Pancreas (tissue), 10 donors: ENCODE results near the gene KIR3DL2. TPM values are rescaled to one million over a fixed set of nuclear protein-coding genes. Genes with fewer than 3 reads are reported as not detected.
"Not testable (repeated sequence)": the region's sequence is repeated elsewhere in the genome, so short reads cannot be mapped to it uniquely, and the experiment has no call there.

Experiments
- ATAC-seq, 4 donors: fragments of 200-7000 bp; cut with Tn5 transposase; one replicate each; pipeline versions ENCODE4 v1.8.0 to v1.9.1; 2020; ENCODE audit warnings: mild to moderate bottlenecking in 4 of 4, moderate library complexity in 4 of 4
- DNase-seq, 6 donors: peaks; one replicate each; pipeline ENCODE4 v3.0.0-alpha.2; 2020
- FAIRE-seq: peaks from 2 replicates; lab custom pipeline; 2012; peaks lifted over from hg19 to GRCh38; lab: Jason Lieb, UNC
- H3K27ac ChIP-seq, 4 donors: fragments of 200-600 bp; sonication (generic); 1 replicate in 3 of 4; 2 replicates in 1 of 4; pipeline versions ENCODE4 v1.5.0 to v1.8.0; 2020
- H3K27me3 ChIP-seq, 4 donors: fragments of 200-600 bp; one replicate each; pipeline ENCODE4 v1.8.0; 2021
- H3K36me3 ChIP-seq, 3 donors: fragments of 200-600 bp; sonication (generic) in 1 of 3; one replicate each; pipeline versions ENCODE4 v1.5.0 to v1.8.0; 2020 to 2021
- H3K4me1 ChIP-seq, 3 donors: fragments of 200-600 bp; one replicate each; pipeline ENCODE4 v1.8.0; 2021
- H3K4me3 ChIP-seq, 4 donors: fragments of 200-600 bp; sonication (generic) in 2 of 4; one replicate each; pipeline versions ENCODE4 v1.5.0 to v1.8.0; 2020 to 2021
- H3K9me3 ChIP-seq, 4 donors: fragments of 200-600 bp; one replicate each; pipeline ENCODE4 v1.8.0; 2021
- WGBS, 2 donors: extraction: QIAGEN DNeasy Blood & Tissue Kit; methylation state at CpG; one replicate each; pipeline ENCODE4 v1.1.7; 2013; 5-methylcytosine and 5-hydroxymethylcytosine counted together
- intact Hi-C, 3 donors: fragments of 100-400 bp; cut with DNase I; formaldehyde crosslinking; loops; one replicate each; pipeline versions ENCODE4 v1.11.1 to v1.14.2; 2022
- polyA plus RNA-seq, 2 donors: library from polyadenylated mRNA; stranded (reverse); fragments of 200-250 nt; gene quantifications; one replicate each; pipeline ENCODE4 v1.2.3, GENCODE V29; 2013
- total RNA-seq, 6 donors: library from RNA; stranded (reverse); fragmentation: NEBNext Ultra II Directional in 4 of 6; extraction: Animal tissue kit (Norgen Biotek cat#: 25700) in 4 of 6; gene quantifications; one replicate each; pipeline versions ENCODE4 v1.2.1 to v1.2.4, GENCODE V29; 2021 to 2023
- TF ChIP-seq, protein P1 (sequence below), 4 donors: fragments of 200-600 bp; sonication (generic) in 3 of 4; IDR thresholded peaks; one replicate each; pipeline versions ENCODE4 v1.5.0 to v1.8.0; 2021; ENCODE audit warnings: antibody characterized with exemption in 4 of 4
- donor health status: healthy with polysubstance abuse.
- donor health status: DM: no; HTN: no; CAD: no; lungs with moderate emphysema.
- donor health status: DM: no; HTN: no; CAD: no.
- donor health status: control.
- donor health status: control.
- donor health status: Bipolar disorder and iron deficiency.
- donor health status: DM: yes; HTN: yes; CAD: no.
- donor health status: DM: no; HTN: no; CAD: no.
- donor health status: DM: no; HTN: no; CAD: no.
- donor health status: DM: yes; HTN: yes; CAD: no.

KIR3DL2 gene
- not detected for total RNA-seq
- polyA plus RNA-seq, result not detected

DNA sequence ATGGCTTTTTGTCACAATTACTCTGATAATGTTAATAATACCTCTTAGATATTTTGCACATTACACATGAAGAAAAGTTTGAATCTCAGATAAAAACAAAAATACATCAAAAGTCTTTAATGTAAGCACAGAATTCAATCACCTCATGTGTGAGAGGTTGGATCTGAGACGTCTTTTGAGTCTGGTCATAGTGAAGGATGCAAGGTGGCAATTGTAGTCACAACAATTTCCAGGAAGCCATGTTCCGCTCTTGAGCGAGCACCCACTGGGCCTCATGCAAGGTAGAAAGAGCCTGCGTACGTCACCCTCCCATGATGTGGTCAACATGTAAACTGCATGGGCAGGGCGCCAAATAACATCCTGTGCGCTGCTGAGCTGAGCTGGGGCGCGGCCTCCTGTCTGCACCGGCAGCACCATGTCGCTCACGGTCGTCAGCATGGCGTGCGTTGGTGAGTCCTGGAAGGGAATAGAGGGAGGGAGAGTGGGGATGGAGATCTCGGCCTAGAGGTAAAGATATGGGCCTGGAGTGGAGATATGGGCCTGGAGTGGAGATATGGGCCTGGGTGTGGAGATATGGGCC, at the start of gene KIR3DL2:
KIR3DL2 (plus strand) TSS at position 383 of the 580 bp plus-strand sequence; CDS start at position 416, 33 bp downstream.
- H3K27ac ChIP-seq, H3K36me3 ChIP-seq, H3K9me3 ChIP-seq, ATAC-seq, DNase-seq, H3K4me1 ChIP-seq, intact Hi-C loops, H3K4me3 ChIP-seq, H3K27me3 ChIP-seq, FAIRE-seq: not testable (repeated sequence)
- WGBS, 2 donors, result 77 to 81% methylated on average over 16 of the region's 16 CpGs

DNA sequence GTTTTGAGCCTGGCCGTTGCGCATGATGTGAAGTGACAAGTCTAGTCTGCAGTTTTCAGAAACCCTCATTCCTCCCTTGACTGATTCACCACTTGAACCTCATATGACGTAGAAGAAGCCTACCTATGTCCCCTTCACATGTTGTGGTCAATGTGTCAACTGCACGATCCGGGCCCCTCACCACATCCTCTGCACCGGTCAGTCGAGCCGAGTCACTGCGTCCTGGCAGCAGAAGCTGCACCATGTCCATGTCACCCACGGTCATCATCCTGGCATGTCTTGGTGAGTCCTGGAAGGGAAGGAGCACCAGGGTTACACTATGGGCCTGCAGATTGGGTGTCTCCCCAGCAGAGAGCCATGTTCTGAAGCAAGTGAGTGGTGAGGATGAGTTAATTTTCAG, 46.8 kb upstream of the KIR3DL2 start, which contains the start of gene KIR2DL4:
KIR2DL4 (plus strand) TSS at position 201 of the 400 bp plus-strand sequence; CDS start at position 243, 42 bp downstream.
- Histone ChIP-seq H3K36me3 (no peaks in the 10 kb centered on the region), H3K27ac (no peak within 1 kb of the TSS), H3K4me3 (no peak within 1 kb of the TSS), H3K4me1 (no peaks in the 10 kb centered on the region), H3K27me3 (no peaks in the 10 kb centered on the region), H3K9me3 (no peaks in the 10 kb centered on the region)
- intact Hi-C loops, result no loop called here
- ATAC-seq (no peak), FAIRE-seq (no peak), DNase-seq (no peak)
- TF ChIP-seq, protein P1, sequence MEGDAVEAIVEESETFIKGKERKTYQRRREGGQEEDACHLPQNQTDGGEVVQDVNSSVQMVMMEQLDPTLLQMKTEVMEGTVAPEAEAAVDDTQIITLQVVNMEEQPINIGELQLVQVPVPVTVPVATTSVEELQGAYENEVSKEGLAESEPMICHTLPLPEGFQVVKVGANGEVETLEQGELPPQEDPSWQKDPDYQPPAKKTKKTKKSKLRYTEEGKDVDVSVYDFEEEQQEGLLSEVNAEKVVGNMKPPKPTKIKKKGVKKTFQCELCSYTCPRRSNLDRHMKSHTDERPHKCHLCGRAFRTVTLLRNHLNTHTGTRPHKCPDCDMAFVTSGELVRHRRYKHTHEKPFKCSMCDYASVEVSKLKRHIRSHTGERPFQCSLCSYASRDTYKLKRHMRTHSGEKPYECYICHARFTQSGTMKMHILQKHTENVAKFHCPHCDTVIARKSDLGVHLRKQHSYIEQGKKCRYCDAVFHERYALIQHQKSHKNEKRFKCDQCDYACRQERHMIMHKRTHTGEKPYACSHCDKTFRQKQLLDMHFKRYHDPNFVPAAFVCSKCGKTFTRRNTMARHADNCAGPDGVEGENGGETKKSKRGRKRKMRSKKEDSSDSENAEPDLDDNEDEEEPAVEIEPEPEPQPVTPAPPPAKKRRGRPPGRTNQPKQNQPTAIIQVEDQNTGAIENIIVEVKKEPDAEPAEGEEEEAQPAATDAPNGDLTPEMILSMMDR (IDR thresholded peaks at IDR 0.05), result no peak
- 60 to 70% methylated on average over 10 of the region's 10 CpGs for WGBS, 2 donors

DNA sequence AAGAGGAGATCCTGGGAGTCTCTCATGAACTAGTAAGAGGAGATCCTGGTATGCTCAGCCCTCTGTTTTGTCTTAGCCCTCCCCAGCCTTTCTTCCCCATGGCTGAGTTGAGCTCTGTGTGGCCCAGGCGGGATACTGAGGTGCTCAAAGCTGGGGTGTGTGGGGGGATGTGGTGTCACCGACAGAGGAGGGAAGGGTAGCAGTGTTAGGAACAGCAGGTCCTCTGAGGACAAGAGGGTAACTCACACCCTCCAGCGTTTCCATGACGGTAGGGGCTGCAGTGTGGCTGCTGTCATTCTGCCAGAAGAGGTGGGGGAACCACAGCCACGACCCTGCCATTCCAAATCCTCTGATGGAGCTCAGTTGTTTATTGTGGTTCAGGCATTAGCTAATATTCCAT, 46.1 kb upstream of the KIR3DL2 start:
- DNase-seq (no peak), FAIRE-seq (no peak), ATAC-seq (no peak)
- Histone ChIP-seq H3K27ac (no peak overlapping the region), H3K4me3 (no peak overlapping the region), H3K4me1 (no peaks in the 10 kb centered on the region), H3K9me3 (no peaks in the 10 kb centered on the region), H3K27me3 (no peaks in the 10 kb centered on the region), H3K36me3 (no peaks in the 10 kb centered on the region)
- TF ChIP-seq, protein P1 (IDR thresholded peaks at IDR 0.05), result no peak
- intact Hi-C loops, result no loop called here
- 38 to 52% methylated on average over 5 of the region's 5 CpGs for WGBS, 2 donors

DNA sequence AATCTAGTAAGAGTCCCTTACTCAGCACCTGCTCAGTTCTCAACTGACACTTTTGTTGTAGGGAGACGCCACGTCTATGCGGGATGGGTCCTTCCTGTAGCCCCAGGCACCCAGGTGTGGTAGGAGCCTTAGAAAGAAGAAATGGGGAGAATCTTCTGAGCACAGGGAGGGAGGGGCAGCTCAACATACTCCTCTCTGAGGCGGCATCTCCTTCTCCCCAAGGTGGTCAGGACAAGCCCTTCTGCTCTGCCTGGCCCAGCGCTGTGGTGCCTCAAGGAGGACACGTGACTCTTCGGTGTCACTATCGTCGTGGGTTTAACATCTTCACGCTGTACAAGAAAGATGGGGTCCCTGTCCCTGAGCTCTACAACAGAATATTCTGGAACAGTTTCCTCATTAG, 45.7 kb upstream of the KIR3DL2 start:
- Histone ChIP-seq H3K4me1 (no peaks in the 10 kb centered on the region), H3K27ac (no peak overlapping the region), H3K4me3 (no peak overlapping the region), H3K9me3 (no peaks in the 10 kb centered on the region), H3K27me3 (no peaks in the 10 kb centered on the region), H3K36me3 (no peaks in the 10 kb centered on the region)
- TF ChIP-seq, protein P1 (IDR thresholded peaks at IDR 0.05), result no peak
- no peak for DNase-seq
- ATAC-seq, result no peak
- no peak for FAIRE-seq
- 67 to 80% methylated on average over 10 of the region's 10 CpGs for WGBS, 2 donors
- intact Hi-C loops, result no loop called here

DNA sequence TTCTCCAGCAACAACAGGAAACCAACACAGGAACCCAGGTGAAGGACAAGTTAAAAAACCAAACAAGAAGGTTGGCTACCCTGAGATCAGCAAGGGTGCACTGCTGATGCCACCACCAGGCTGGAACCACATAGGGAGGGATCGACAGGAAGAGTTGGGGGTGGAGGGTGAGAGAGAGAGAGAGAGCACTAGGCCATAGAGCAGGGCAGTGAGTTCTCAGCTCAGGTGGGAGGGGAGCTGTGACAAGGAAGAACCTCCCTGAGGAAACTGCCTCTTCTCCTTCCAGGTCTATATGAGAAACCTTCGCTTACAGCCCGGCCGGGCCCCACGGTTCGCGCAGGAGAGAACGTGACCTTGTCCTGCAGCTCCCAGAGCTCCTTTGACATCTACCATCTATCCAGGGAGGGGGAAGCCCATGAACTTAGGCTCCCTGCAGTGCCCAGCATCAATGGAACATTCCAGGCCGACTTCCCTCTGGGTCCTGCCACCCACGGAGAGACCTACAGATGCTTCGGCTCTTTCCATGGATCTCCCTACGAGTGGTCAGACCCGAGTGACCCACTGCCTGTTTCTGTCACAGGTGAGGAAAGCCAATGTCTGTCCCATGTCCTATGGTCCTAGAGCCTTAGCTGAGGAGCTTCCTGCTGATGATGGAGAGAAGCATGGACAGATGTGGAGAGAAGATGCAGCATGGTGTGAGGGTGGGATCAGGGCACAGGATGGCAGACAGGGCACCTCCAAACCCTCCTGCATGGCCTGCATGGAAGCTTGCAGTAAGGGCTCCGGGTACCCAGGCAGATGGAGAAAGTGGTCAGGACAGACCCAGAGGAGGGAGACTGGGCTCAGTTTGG, 44.4 kb upstream of the KIR3DL2 start:
- no peaks in the 10 kb centered on the region for H3K36me3 ChIP-seq
- ATAC-seq (no peak), FAIRE-seq (no peak), DNase-seq (no peak)
- no peaks in the 10 kb centered on the region for H3K4me1 ChIP-seq
- WGBS, 2 donors, result 60 to 75% methylated on average over 14 of the region's 14 CpGs
- H3K27me3 ChIP-seq, result no peaks in the 10 kb centered on the region
- no peak overlapping the region for H3K27ac ChIP-seq
- no peaks in the 10 kb centered on the region for H3K9me3 ChIP-seq
- intact Hi-C loops, result no loop called here
- no peak overlapping the region for H3K4me3 ChIP-seq
- TF ChIP-seq, protein P1 (IDR thresholded peaks at IDR 0.05), result no peak
